ENCODE data around the gene CACNA1H.

GRCh38 chr16:1164382-1164781 is 11.5 kb downstream of the CACNA1H start:
- TF ChIP-seq CTCF (IDR thresholded peaks at IDR 0.05; ENCODE audit: poor library complexity) (no peak), EZH2 (IDR thresholded peaks at IDR 0.05; ENCODE audit: borderline replicate concordance) (no peak), EZH2phosphoT487 (IDR thresholded peaks at IDR 0.05; ENCODE audit: low read depth, severe bottlenecking, unreplicated experiment) (no peak)
